ENCODE results near the gene LPP. TPM values are rescaled to one million over a fixed set of nuclear protein-coding genes. Genes with fewer than 3 reads are reported as not detected.

Gene LPP
- total and polyA plus RNA-seq, 2 of the 13 experiments (the other 11 are each of a cell fraction or from before 2014, with no cell fraction given) = 19.2 to 29.9 TPM

DNA sequence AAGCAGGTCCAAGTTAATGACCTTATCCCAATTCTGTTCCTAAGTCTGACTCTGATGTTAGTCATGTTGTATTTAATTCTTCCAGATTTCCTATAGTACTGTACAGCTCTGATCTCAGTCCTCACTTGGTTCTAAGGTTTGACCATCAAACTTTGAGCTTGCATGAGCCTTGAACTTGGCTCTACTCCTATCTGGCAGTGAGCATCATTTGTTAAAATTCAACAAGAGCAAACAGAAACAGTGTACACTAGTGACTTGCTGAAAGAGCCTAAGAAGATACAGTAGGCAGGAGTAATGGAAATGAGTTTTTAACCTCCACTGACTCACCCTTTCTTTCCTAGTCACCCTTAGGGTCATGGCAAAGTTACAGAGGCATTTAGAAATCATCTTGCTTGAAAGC, 566.7 kb downstream of the LPP start (continued):
- TF ChIP-seq, protein P1, sequence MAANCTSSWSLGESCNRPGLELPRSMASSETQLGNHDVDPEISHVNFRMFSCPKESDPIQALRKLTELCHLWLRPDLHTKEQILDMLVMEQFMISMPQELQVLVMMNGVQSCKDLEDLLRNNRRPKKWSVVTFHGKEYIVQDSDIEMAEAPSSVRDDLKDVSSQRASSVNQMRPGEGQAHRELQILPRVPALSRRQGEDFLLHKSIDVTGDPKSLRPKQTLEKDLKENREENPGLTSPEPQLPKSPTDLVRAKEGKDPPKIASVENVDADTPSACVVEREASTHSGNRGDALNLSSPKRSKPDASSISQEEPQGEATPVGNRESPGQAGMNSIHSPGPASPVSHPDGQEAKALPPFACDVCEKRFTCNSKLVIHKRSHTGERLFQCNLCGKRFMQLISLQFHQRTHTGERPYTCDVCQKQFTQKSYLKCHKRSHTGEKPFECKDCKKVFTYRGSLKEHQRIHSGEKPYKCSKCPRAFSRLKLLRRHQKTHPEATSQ (CRISPR knock-in tag; IDR thresholded peaks at IDR 0.05; ENCODE audit: borderline replicate concordance) = peak; percentile 38; the same call in 1 of the 2 replicates
- TF ChIP-seq MAFF (IDR thresholded peaks at IDR 0.05; ENCODE audit: low read depth, low read length) (peak; percentile 61), RCOR2 (CRISPR knock-in tag; IDR thresholded peaks at IDR 0.05) (peak; percentile 99), ZNF570 (CRISPR knock-in tag; IDR thresholded peaks at IDR 0.05; ENCODE audit: borderline replicate concordance) (no peak), ATM (IDR thresholded peaks at IDR 0.05; ENCODE audit: borderline replicate concordance) (no peak), ZNF543 (CRISPR knock-in tag; IDR thresholded peaks at IDR 0.05) (peak; percentile 30; the same call in 1 of the 2 replicates), ZBTB38 (CRISPR knock-in tag; IDR thresholded peaks at IDR 0.05) (no peak), ZNF224 (CRISPR knock-in tag; IDR thresholded peaks at IDR 0.05) (no peak), RXRA (CRISPR knock-in tag; IDR thresholded peaks at IDR 0.05) (peak; percentile 72; the same call in 1 of the 2 replicates), MIER2 (CRISPR knock-in tag; IDR thresholded peaks at IDR 0.05) (no peak), MXD4 (CRISPR knock-in tag; IDR thresholded peaks at IDR 0.05) (0 out of 2 replicates have a peak, but pooled peaks have one; percentile 64), ZMYM3 (CRISPR knock-in tag; IDR thresholded peaks at IDR 0.05) (peak; percentile 76; the same call in 1 of the 2 replicates), ZNF781 (CRISPR knock-in tag; IDR thresholded peaks at IDR 0.05; ENCODE audit: borderline replicate concordance, not compliant biosample characterization) (no peak)
- TF ChIP-seq, protein P2, sequence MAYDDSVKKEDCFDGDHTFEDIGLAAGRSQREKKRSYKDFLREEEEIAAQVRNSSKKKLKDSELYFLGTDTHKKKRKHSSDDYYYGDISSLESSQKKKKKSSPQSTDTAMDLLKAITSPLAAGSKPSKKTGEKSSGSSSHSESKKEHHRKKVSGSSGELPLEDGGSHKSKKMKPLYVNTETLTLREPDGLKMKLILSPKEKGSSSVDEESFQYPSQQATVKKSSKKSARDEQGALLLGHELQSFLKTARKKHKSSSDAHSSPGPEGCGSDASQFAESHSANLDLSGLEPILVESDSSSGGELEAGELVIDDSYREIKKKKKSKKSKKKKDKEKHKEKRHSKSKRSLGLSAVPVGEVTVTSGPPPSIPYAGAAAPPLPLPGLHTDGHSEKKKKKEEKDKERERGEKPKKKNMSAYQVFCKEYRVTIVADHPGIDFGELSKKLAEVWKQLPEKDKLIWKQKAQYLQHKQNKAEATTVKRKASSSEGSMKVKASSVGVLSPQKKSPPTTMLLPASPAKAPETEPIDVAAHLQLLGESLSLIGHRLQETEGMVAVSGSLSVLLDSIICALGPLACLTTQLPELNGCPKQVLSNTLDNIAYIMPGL (CRISPR knock-in tag; IDR thresholded peaks at IDR 0.05; ENCODE audit: borderline replicate concordance in 1 of 2, low read depth in 1 of 2) = peak in 1 of 2 experiments; percentile 42; a peak in 1 of 4 replicates
- TF ChIP-seq, protein P3, sequence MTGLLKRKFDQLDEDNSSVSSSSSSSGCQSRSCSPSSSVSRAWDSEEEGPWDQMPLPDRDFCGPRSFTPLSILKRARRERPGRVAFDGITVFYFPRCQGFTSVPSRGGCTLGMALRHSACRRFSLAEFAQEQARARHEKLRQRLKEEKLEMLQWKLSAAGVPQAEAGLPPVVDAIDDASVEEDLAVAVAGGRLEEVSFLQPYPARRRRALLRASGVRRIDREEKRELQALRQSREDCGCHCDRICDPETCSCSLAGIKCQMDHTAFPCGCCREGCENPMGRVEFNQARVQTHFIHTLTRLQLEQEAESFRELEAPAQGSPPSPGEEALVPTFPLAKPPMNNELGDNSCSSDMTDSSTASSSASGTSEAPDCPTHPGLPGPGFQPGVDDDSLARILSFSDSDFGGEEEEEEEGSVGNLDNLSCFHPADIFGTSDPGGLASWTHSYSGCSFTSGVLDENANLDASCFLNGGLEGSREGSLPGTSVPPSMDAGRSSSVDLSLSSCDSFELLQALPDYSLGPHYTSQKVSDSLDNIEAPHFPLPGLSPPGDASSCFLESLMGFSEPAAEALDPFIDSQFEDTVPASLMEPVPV (CRISPR knock-in tag; IDR thresholded peaks at IDR 0.05) = peak; percentile 23; the same call in 1 of the 2 replicates
- TF ChIP-seq, protein P4, sequence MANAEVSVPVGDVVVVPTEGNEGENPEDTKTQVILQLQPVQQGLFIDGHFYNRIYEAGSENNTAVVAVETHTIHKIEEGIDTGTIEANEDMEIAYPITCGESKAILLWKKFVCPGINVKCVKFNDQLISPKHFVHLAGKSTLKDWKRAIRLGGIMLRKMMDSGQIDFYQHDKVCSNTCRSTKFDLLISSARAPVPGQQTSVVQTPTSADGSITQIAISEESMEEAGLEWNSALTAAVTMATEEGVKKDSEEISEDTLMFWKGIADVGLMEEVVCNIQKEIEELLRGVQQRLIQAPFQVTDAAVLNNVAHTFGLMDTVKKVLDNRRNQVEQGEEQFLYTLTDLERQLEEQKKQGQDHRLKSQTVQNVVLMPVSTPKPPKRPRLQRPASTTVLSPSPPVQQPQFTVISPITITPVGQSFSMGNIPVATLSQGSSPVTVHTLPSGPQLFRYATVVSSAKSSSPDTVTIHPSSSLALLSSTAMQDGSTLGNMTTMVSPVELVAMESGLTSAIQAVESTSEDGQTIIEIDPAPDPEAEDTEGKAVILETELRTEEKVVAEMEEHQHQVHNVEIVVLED (CRISPR knock-in tag; IDR thresholded peaks at IDR 0.05; ENCODE audit: borderline replicate concordance) = no peak
- TF ChIP-seq, protein P5, sequence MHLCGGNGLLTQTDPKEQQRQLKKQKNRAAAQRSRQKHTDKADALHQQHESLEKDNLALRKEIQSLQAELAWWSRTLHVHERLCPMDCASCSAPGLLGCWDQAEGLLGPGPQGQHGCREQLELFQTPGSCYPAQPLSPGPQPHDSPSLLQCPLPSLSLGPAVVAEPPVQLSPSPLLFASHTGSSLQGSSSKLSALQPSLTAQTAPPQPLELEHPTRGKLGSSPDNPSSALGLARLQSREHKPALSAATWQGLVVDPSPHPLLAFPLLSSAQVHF (CRISPR knock-in tag; IDR thresholded peaks at IDR 0.05) = no peak
- TF ChIP-seq, protein P6, sequence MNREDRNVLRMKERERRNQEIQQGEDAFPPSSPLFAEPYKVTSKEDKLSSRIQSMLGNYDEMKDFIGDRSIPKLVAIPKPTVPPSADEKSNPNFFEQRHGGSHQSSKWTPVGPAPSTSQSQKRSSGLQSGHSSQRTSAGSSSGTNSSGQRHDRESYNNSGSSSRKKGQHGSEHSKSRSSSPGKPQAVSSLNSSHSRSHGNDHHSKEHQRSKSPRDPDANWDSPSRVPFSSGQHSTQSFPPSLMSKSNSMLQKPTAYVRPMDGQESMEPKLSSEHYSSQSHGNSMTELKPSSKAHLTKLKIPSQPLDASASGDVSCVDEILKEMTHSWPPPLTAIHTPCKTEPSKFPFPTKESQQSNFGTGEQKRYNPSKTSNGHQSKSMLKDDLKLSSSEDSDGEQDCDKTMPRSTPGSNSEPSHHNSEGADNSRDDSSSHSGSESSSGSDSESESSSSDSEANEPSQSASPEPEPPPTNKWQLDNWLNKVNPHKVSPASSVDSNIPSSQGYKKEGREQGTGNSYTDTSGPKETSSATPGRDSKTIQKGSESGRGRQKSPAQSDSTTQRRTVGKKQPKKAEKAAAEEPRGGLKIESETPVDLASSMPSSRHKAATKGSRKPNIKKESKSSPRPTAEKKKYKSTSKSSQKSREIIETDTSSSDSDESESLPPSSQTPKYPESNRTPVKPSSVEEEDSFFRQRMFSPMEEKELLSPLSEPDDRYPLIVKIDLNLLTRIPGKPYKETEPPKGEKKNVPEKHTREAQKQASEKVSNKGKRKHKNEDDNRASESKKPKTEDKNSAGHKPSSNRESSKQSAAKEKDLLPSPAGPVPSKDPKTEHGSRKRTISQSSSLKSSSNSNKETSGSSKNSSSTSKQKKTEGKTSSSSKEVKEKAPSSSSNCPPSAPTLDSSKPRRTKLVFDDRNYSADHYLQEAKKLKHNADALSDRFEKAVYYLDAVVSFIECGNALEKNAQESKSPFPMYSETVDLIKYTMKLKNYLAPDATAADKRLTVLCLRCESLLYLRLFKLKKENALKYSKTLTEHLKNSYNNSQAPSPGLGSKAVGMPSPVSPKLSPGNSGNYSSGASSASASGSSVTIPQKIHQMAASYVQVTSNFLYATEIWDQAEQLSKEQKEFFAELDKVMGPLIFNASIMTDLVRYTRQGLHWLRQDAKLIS (CRISPR knock-in tag; IDR thresholded peaks at IDR 0.05) = 0 out of 2 replicates have a peak, but pooled peaks have one; percentile 49
